SJSA1 (cell line): ENCODE measurements around the gene VPS54. TPM values are rescaled to one million over a fixed set of nuclear protein-coding genes. Genes with fewer than 3 reads are reported as not detected.
A peak's percentile ranks its signal among the peaks of the same experiment; 100 is the strongest.

Experiments
- DNase-seq, 2 experiments: peaks; one replicate each; pipeline ENCODE4 v3.0.0-alpha.2; 2015 to 2020; ENCODE audit warnings: low spot score in 2 of 2, low read depth in 1 of 2
- H3K27ac ChIP-seq: fragments of 250-450 bp; sonication (Bioruptor Pico); 2 replicates; pipeline ENCODE4 v1.5.1; 2020; ENCODE audit warnings: mild to moderate bottlenecking, moderate library complexity
- H3K27me3 ChIP-seq: fragments of 250-450 bp; sonication (Bioruptor Pico); replicated peaks from 2 replicates; pipeline ENCODE4 v1.5.1; 2020; ENCODE audit warnings: mild to moderate bottlenecking, moderate library complexity
- H3K36me3 ChIP-seq: fragments of 250-450 bp; sonication (Bioruptor Pico); 2 replicates; pipeline ENCODE4 v1.5.1; 2020; ENCODE audit warnings: mild to moderate bottlenecking
- H3K4me1 ChIP-seq: fragments of 250-450 bp; sonication (Bioruptor Pico); replicated peaks from 2 replicates; pipeline ENCODE4 v1.6.1; 2021; ENCODE audit warnings: mild to moderate bottlenecking
- H3K4me3 ChIP-seq: fragments of 250-450 bp; sonication (Bioruptor Pico); 2 replicates; pipeline ENCODE4 v1.5.1; 2020; ENCODE audit warnings: mild to moderate bottlenecking
- H3K9me3 ChIP-seq: fragments of 250-450 bp; sonication (Bioruptor Pico); replicated peaks from 2 replicates; pipeline ENCODE4 v1.5.1; 2020; ENCODE audit warnings: mild to moderate bottlenecking
- total RNA-seq: library from RNA; depleted of rRNA; stranded (reverse); fragments of >200 nt; shearing (Covaris generic); gene quantifications from 2 replicates; pipeline ENCODE4 v1.2.3, GENCODE V29; 2014; rRNA removed

VPS54 gene
- total RNA-seq = 27.3 and 32.8 TPM in 2 replicates

GRCh38 chr2:64019083-64019974 is at the start of gene VPS54:
Gene VPS54 (minus strand): TSS chr2:64019428. CDS start chr2:63983999, 35,429 bp downstream.
- Histone ChIP-seq H3K27me3 (no peaks in the 10 kb centered on the region), H3K36me3 (peaks cover 6% of the 10 kb centered on the region), H3K4me3 (peak within 1 kb of the TSS; percentile 91), H3K4me1 (peaks cover 22% of the 10 kb centered on the region), H3K9me3 (no peaks in the 10 kb centered on the region), H3K27ac (peak within 1 kb of the TSS; percentile 94)
- peak; percentile 66 to 77 for DNase-seq

- no peak overlapping the region for H3K27ac ChIP-seq
- peaks cover 10% of the 10 kb centered on the region for H3K4me1 ChIP-seq
- H3K36me3 ChIP-seq = no peaks in the 10 kb centered on the region
- no peaks in the 10 kb centered on the region for H3K9me3 ChIP-seq
- no peaks in the 10 kb centered on the region for H3K27me3 ChIP-seq
- H3K4me3 ChIP-seq = no peak overlapping the region
- no peak for DNase-seq
Observed at GRCh38 chr2:64067326-64067725, 48.1 kb upstream of the VPS54 start.

GRCh38 chr2:64065516-64065915 is 46.3 kb upstream of the VPS54 start:
- H3K9me3 ChIP-seq = no peaks in the 10 kb centered on the region
- H3K36me3 ChIP-seq = no peaks in the 10 kb centered on the region
- DNase-seq = no peak
- H3K27me3 ChIP-seq = no peaks in the 10 kb centered on the region
- peaks cover 10% of the 10 kb centered on the region for H3K4me1 ChIP-seq
- no peak overlapping the region for H3K27ac ChIP-seq
- no peak overlapping the region for H3K4me3 ChIP-seq

- no peaks in the 10 kb centered on the region for H3K27me3 ChIP-seq
Observed at GRCh38 chr2:64063924-64064331, 44.7 kb upstream of the VPS54 start.

GRCh38 chr2:64063454-64063853 is 44.2 kb upstream of the VPS54 start:
- H3K27ac ChIP-seq = no peak overlapping the region

More at GRCh38 chr2:64063924-64064331, 44.7 kb upstream of the VPS54 start:
- Histone ChIP-seq H3K9me3 (no peaks in the 10 kb centered on the region), H3K4me3 (no peak overlapping the region), H3K36me3 (no peaks in the 10 kb centered on the region), H3K4me1 (peaks cover 10% of the 10 kb centered on the region), H3K27ac (no peak overlapping the region)
- no peak for DNase-seq

GRCh38 chr2:64062840-64063239 is 43.6 kb upstream of the VPS54 start:
- no peak overlapping the region for H3K4me3 ChIP-seq
- H3K27ac ChIP-seq = no peak overlapping the region
- H3K4me1 ChIP-seq = peaks cover 10% of the 10 kb centered on the region
- no peaks in the 10 kb centered on the region for H3K36me3 ChIP-seq
- H3K27me3 ChIP-seq = no peaks in the 10 kb centered on the region
- DNase-seq = no peak
- no peaks in the 10 kb centered on the region for H3K9me3 ChIP-seq

More at GRCh38 chr2:64063454-64063853, 44.2 kb upstream of the VPS54 start:
- Histone ChIP-seq H3K4me3 (no peak overlapping the region), H3K27me3 (no peaks in the 10 kb centered on the region), H3K4me1 (peaks cover 10% of the 10 kb centered on the region), H3K36me3 (no peaks in the 10 kb centered on the region), H3K9me3 (no peaks in the 10 kb centered on the region)
- DNase-seq = no peak

- no peak for DNase-seq
- no peaks in the 10 kb centered on the region for H3K9me3 ChIP-seq
- no peak overlapping the region for H3K27ac ChIP-seq
Observed at GRCh38 chr2:64059270-64059669, 40.0 kb upstream of the VPS54 start.

GRCh38 chr2:64056021-64056420 is 36.8 kb upstream of the VPS54 start:
- Histone ChIP-seq H3K9me3 (no peaks in the 10 kb centered on the region), H3K36me3 (no peaks in the 10 kb centered on the region), H3K4me3 (no peak overlapping the region), H3K27ac (no peak overlapping the region), H3K27me3 (no peaks in the 10 kb centered on the region), H3K4me1 (0 out of 2 replicates have a peak, but pooled peaks cover 2% of the 10 kb centered on the region)
- DNase-seq = no peak

More at GRCh38 chr2:64059270-64059669, 40.0 kb upstream of the VPS54 start:
- H3K4me1 ChIP-seq = peaks cover 6% of the 10 kb centered on the region
- H3K4me3 ChIP-seq = no peak overlapping the region
- H3K36me3 ChIP-seq = no peaks in the 10 kb centered on the region
- no peaks in the 10 kb centered on the region for H3K27me3 ChIP-seq

- Histone ChIP-seq H3K4me3 (no peak overlapping the region), H3K27ac (no peak overlapping the region)
Observed at GRCh38 chr2:64054161-64054915, 35.1 kb upstream of the VPS54 start.

GRCh38 chr2:64052463-64053241 is 33.4 kb upstream of the VPS54 start:
- no peaks in the 10 kb centered on the region for H3K27me3 ChIP-seq
- H3K36me3 ChIP-seq = no peaks in the 10 kb centered on the region
- peak in 1 of 2 experiments; percentile 3 for DNase-seq
- no peaks in the 10 kb centered on the region for H3K9me3 ChIP-seq
- no peak overlapping the region for H3K4me3 ChIP-seq
- H3K27ac ChIP-seq = no peak overlapping the region
- H3K4me1 ChIP-seq = 0 out of 2 replicates have a peak, but pooled peaks cover 2% of the 10 kb centered on the region

More at GRCh38 chr2:64054161-64054915, 35.1 kb upstream of the VPS54 start:
- Histone ChIP-seq H3K36me3 (no peaks in the 10 kb centered on the region), H3K27me3 (no peaks in the 10 kb centered on the region), H3K9me3 (no peaks in the 10 kb centered on the region), H3K4me1 (0 out of 2 replicates have a peak, but pooled peaks cover 2% of the 10 kb centered on the region)
- no peak for DNase-seq

- peak; percentile 57 to 60 for DNase-seq
- H3K27ac ChIP-seq = no peak overlapping the region
- no peak overlapping the region for H3K4me3 ChIP-seq
- no peaks in the 10 kb centered on the region for H3K36me3 ChIP-seq
- H3K9me3 ChIP-seq = no peaks in the 10 kb centered on the region
- H3K27me3 ChIP-seq = no peaks in the 10 kb centered on the region
- H3K4me1 ChIP-seq = 0 out of 2 replicates have a peak, but pooled peaks cover 2% of the 10 kb centered on the region
Observed at GRCh38 chr2:64049633-64050220, 30.5 kb upstream of the VPS54 start.

GRCh38 chr2:64045938-64046337 is 26.7 kb upstream of the VPS54 start:
- no peaks in the 10 kb centered on the region for H3K27me3 ChIP-seq
- no peaks in the 10 kb centered on the region for H3K9me3 ChIP-seq
- no peaks in the 10 kb centered on the region for H3K4me1 ChIP-seq
- H3K27ac ChIP-seq = no peak overlapping the region
- DNase-seq = no peak
- no peak overlapping the region for H3K4me3 ChIP-seq
- H3K36me3 ChIP-seq = no peaks in the 10 kb centered on the region

- no peak overlapping the region for H3K27ac ChIP-seq
- H3K36me3 ChIP-seq = no peaks in the 10 kb centered on the region
- no peak for DNase-seq
- H3K4me1 ChIP-seq = no peaks in the 10 kb centered on the region
- no peaks in the 10 kb centered on the region for H3K27me3 ChIP-seq
- H3K9me3 ChIP-seq = no peaks in the 10 kb centered on the region
- H3K4me3 ChIP-seq = no peak overlapping the region
Observed at GRCh38 chr2:64040161-64040560, 20.9 kb upstream of the VPS54 start.
